NCI-H1417 (cell line): ENCODE measurements around the gene KRT80.
A peak's percentile ranks its signal among the peaks of the same experiment; 100 is the strongest.

ENCODE experiments used
- DNase-seq, 3 experiments: peaks; one replicate each; lab custom pipeline; 2025; lab: John Stamatoyannopoulos, UW

Gene KRT80

GRCh38 chr12:52152905-52153317 lies 38.9 kb downstream of the KRT80 start:
- no peak for DNase-seq

- peak; percentile 47 to 62 (median 56) for DNase-seq
Observed at GRCh38 chr12:52151837-52152783, 39.7 kb downstream of the KRT80 start.

GRCh38 chr12:52151153-52151836 lies 40.5 kb downstream of the KRT80 start:
- no peak for DNase-seq

- no peak for DNase-seq
Observed at GRCh38 chr12:52149651-52150241, 42.1 kb downstream of the KRT80 start.

GRCh38 chr12:52149182-52149641 lies 42.6 kb downstream of the KRT80 start:
- DNase-seq: no peak

- peak in 2 of 3 experiments; percentile 54 to 58 for DNase-seq
Observed at GRCh38 chr12:52148464-52149181, 43.2 kb downstream of the KRT80 start.

- no peak for DNase-seq
Observed at GRCh38 chr12:52147964-52148463, 43.8 kb downstream of the KRT80 start.

GRCh38 chr12:52147367-52147963 lies 44.3 kb downstream of the KRT80 start:
- DNase-seq: no peak

GRCh38 chr12:52146822-52147366 lies 44.9 kb downstream of the KRT80 start:
- no peak for DNase-seq

- DNase-seq: no peak
Observed at GRCh38 chr12:52146089-52146821, 45.6 kb downstream of the KRT80 start.

GRCh38 chr12:52145228-52146088 lies 46.4 kb downstream of the KRT80 start:
- no peak for DNase-seq

GRCh38 chr12:52144512-52145227 lies 47.1 kb downstream of the KRT80 start:
- no peak for DNase-seq

GRCh38 chr12:52142431-52142830 lies 49.4 kb downstream of the KRT80 start:
- DNase-seq: no peak

GRCh38 chr12:52141875-52142274 lies 49.9 kb downstream of the KRT80 start:
- DNase-seq: no peak

GRCh38 chr12:52141306-52141705 lies 50.5 kb downstream of the KRT80 start:
- peak in 1 of 3 experiments; percentile 20 for DNase-seq

- DNase-seq: peak; percentile 68 to 89 (median 71)
Observed at GRCh38 chr12:52139579-52140062, 52.2 kb downstream of the KRT80 start.

- no peak for DNase-seq
Observed at GRCh38 chr12:52139147-52139546, 52.7 kb downstream of the KRT80 start.

GRCh38 chr12:52137746-52138145 lies 54.1 kb downstream of the KRT80 start:
- no peak for DNase-seq
